Uterus (tissue), 2 donors: ENCODE measurements around the gene DDC.

Experiments used
- CTCF ChIP-seq, 4 experiments: fragments of 200-600 bp in 2 of 4; fragments of 450-650 bp in 2 of 4; sonication (generic) in 2 of 4; IDR thresholded peaks; one replicate each; pipeline ENCODE4 v1.5.1; 2016 to 2019; ENCODE audit warnings: antibody characterized with exemption in 4 of 4, mild to moderate bottlenecking in 2 of 4, moderate library complexity in 1 of 4
- POLR2A ChIP-seq, 2 donors: fragments of 450-650 bp; IDR thresholded peaks; one replicate each; pipeline ENCODE4 v1.6.1; 2016; ENCODE audit warnings: antibody characterized with exemption in 2 of 2, mild to moderate bottlenecking in 1 of 2, moderate library complexity in 1 of 2

DNA sequence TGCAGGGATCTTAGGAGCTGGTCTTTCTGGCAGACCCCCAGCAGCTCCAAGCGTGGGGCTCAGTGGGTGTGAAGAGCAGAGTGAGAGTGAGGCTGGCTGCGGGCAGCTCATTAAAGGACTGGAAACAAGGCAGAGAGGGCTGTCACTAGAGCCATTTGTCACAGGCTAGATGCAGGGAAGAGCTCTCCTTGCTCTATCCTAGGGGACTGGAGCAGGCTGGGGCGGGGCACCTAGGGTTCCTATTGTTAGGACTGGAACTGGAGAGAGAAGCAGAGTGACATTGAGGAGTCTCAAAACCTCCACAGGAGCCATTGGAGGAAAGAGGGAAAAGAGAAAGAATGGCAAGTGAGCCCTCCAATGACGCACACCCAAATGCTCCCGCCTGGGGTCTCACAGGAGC, 772 bp upstream of the DDC start:
- TF ChIP-seq CTCF (IDR thresholded peaks at IDR 0.05) (no peak), POLR2A (IDR thresholded peaks at IDR 0.05) (no peak)
